Naive thymus-derived CD4-positive, alpha-beta T cell (primary cell): Measurements from ENCODE around the gene TRIO. TPM values are rescaled to one million over a fixed set of nuclear protein-coding genes. Genes with fewer than 3 reads are reported as not detected.

Experiments
- ATAC-seq: fragments of 150-1000 bp; cut with Tn5 transposase; 2 replicates; pipeline ENCODE4 v1.10.0; 2021; ENCODE audit warnings: mild to moderate bottlenecking, moderate library complexity
- CTCF ChIA-PET: fragments of 350-600 bp; sonication (Branson Sonifier 250); formaldehyde crosslinking; loops from one replicate; lab custom pipeline; 2021; ENCODE audit warnings: antibody characterized with exemption; lab: Charles Lee
- POLR2A ChIA-PET: fragments of 350-600 bp; sonication (Branson Sonifier 250); formaldehyde crosslinking; loops from one replicate; lab custom pipeline; 2021; ENCODE audit warnings: antibody characterized with exemption, inconsistent platforms; lab: Charles Lee
- DNase-seq, 9 donors: peaks; one replicate each; pipeline versions ENCODE4 v3.0.0 to v3.0.0-alpha.2; 2020 to 2022; ENCODE audit warnings: mixed read lengths in 1 of 9
- H3K27ac ChIP-seq: one replicate; pipeline ENCODE4 v1.7.0; 2013; ENCODE audit warnings: mild to moderate bottlenecking, low read depth, low read length, moderate library complexity
- H3K27me3 ChIP-seq, 2 donors: one replicate each; pipeline ENCODE4 v1.7.0; 2013; ENCODE audit warnings: low read length in 2 of 2, mild to moderate bottlenecking in 2 of 2, moderate library complexity in 2 of 2; ENCODE audit not compliant: control insufficient read depth in 2 of 2, insufficient read depth in 2 of 2
- H3K36me3 ChIP-seq, 3 experiments: 1 replicate in 2 of 3; 2 replicates in 1 of 3; pipeline ENCODE4 v1.7.0; 2013; ENCODE audit warnings: low read length in 3 of 3, mild to moderate bottlenecking in 3 of 3, moderate library complexity in 1 of 3; ENCODE audit not compliant: insufficient read depth in 3 of 3, control insufficient read depth in 2 of 3
- H3K4me1 ChIP-seq, 2 donors: one replicate each; pipeline ENCODE4 v1.7.0; 2013; ENCODE audit warnings: low read length in 2 of 2, mild to moderate bottlenecking in 2 of 2, moderate library complexity in 1 of 2; ENCODE audit not compliant: control insufficient read depth in 2 of 2, insufficient read depth in 2 of 2
- H3K4me3 ChIP-seq: 2 replicates; pipeline ENCODE4 v1.7.0; 2013; ENCODE audit warnings: mild to moderate bottlenecking, low read length
- H3K9me3 ChIP-seq, 3 experiments: 1 replicate in 2 of 3; 2 replicates in 1 of 3; pipeline ENCODE4 v1.7.0; 2013; ENCODE audit warnings: low read length in 3 of 3; ENCODE audit not compliant: control insufficient read depth in 2 of 3
- H3K27ac Mint-ChIP-seq, 9 donors: one replicate each; pipeline ENCODE4 v1.8.0; 2020 to 2022; ENCODE audit warnings: mixed read lengths in 9 of 9, mild to moderate bottlenecking in 8 of 9, moderate library complexity in 5 of 9, inconsistent platforms in 2 of 9
- H3K27me3 Mint-ChIP-seq, 5 donors: one replicate each; pipeline ENCODE4 v1.8.0; 2021 to 2022; ENCODE audit warnings: mixed read lengths in 5 of 5, mild to moderate bottlenecking in 1 of 5
- H3K36me3 Mint-ChIP-seq, 5 donors: one replicate each; pipeline ENCODE4 v1.8.0; 2020 to 2022; ENCODE audit warnings: mixed read lengths in 5 of 5, mild to moderate bottlenecking in 3 of 5, inconsistent platforms in 1 of 5
- H3K4me1 Mint-ChIP-seq, 7 donors: one replicate each; pipeline ENCODE4 v1.8.0; 2020 to 2022; ENCODE audit warnings: mixed read lengths in 7 of 7, mild to moderate bottlenecking in 3 of 7, inconsistent platforms in 1 of 7
- H3K4me3 Mint-ChIP-seq, 10 donors: one replicate each; pipeline ENCODE4 v1.8.0; 2020 to 2022; ENCODE audit warnings: mild to moderate bottlenecking in 10 of 10, mixed read lengths in 10 of 10, moderate library complexity in 6 of 10, inconsistent platforms in 2 of 10
- H3K9me3 Mint-ChIP-seq, 11 donors: one replicate each; pipeline ENCODE4 v1.8.0; 2020 to 2022; ENCODE audit warnings: mixed read lengths in 11 of 11, mild to moderate bottlenecking in 4 of 11, inconsistent platforms in 1 of 11, moderate library complexity in 1 of 11
- intact Hi-C, 2 donors: fragments of 100-400 bp; cut with micrococcal nuclease; formaldehyde crosslinking; loops; one replicate each; pipeline ENCODE4 v1.15.1; 2023
- polyA plus RNA-seq, 2 donors: library from polyadenylated mRNA; unstranded; fragments of 300-500 nt; fragmentation: Illumina TruSeq; gene quantifications; one replicate each; pipeline ENCODE4 v1.2.3, GENCODE V29; 2021
- total RNA-seq, 6 experiments: library from RNA in 5 of 6; stranded (reverse) in 5 of 6; gene quantifications; 1 replicate in 5 of 6; 2 replicates in 1 of 6; pipeline ENCODE4 v1.2.3 and lab custom pipeline; 2021 to 2026

TRIO gene
- total and polyA plus RNA-seq, 7 experiments from 2014 or later: 0.16 to 45.9 (median 5.7) TPM

DNA sequence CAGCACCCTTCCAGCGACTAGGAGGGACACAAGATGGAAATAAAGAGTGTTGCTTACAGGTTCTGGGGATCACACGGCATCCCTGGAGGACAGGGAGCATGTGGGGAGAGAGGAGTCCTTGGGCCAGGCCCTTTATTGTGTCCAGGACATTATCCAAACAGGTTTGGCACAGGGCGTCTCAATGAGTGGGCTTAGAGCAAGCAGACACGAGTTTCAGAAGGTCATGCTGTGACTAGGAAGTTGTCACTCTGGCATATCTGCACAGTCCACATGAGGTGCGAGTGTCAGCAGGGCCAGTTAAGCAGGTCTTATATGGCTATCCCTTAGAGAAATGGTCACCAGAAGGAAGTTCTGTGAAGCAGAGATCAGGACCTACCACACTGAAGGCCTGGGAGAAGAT, 263.9 kb downstream of the TRIO start:
- peaks cover 0 to 10% (median 0%) of the 10 kb centered on the region in 5 donors for H3K36me3 Mint-ChIP-seq
- CTCF ChIA-PET: no interaction called here

DNA sequence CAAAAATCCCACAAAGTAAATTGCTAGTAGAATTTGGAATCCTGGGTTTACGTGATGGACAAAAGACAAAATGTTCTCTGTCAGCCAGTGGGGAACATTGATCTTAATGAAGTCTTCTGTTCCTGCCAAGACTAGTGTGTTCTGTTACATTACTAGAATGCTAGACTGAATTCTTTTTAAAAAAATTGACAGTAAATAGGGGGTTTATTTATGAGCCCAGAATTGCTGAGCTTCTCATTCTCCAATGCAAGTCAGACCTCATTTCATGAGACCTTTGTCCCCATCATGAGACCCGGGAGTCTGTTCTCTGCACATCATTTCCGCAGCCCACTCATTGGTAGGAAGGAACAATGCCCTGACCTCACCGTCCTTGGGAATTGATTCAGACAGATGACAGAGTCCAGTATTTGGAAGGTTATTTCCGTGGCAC, 264.6 kb downstream of the TRIO start:
- no peak for DNase-seq
- no peaks in the 10 kb centered on the region for H3K36me3 ChIP-seq

More for the DNA sequence above, 263.9 kb downstream of the TRIO start:
- no peaks in the 10 kb centered on the region for H3K9me3 ChIP-seq
- ATAC-seq (no peak), DNase-seq (no peak)
- no peaks in the 10 kb centered on the region for H3K4me1 ChIP-seq
- H3K36me3 ChIP-seq: no peaks in the 10 kb centered on the region
- H3K4me3 ChIP-seq: no peak overlapping the region
- POLR2A ChIA-PET: interaction anchor here (1.6 kb wide), 1 partner anchor 31 kb away, joined by 3 read pairs; no protein-coding TSS in a partner anchor
- Mint-ChIP-seq H3K9me3 (peaks cover 0 to 15% (median 0%) of the 10 kb centered on the region in 11 donors), H3K27ac (peak overlapping the region in 1 of 9 donors; percentile 5), H3K27me3 (peaks cover 0 to 2% (median 0%) of the 10 kb centered on the region in 5 donors), H3K4me1 (peaks cover 0 to 26% (median 9%) of the 10 kb centered on the region in 7 donors), H3K4me3 (no peak overlapping the region)
- intact Hi-C loops: no loop called here
- no peak overlapping the region for H3K27ac ChIP-seq
- no peaks in the 10 kb centered on the region for H3K27me3 ChIP-seq

GRCh38 chr5:14408969-14409586, 265.9 kb downstream of the TRIO start:
- ChIA-PET CTCF (interaction anchor here (1.2 kb wide), 1 partner anchor 240 kb away, joined by 5 read pairs; no protein-coding TSS in a partner anchor), POLR2A (interaction anchor here (1.6 kb wide), 1 partner anchor 29 kb away, joined by 3 read pairs; no protein-coding TSS in a partner anchor)
- Histone ChIP-seq H3K36me3 (no peaks in the 10 kb centered on the region), H3K4me1 (peaks cover 12 to 19% of the 10 kb centered on the region in 2 donors), H3K9me3 (no peaks in the 10 kb centered on the region), H3K4me3 (no peak overlapping the region), H3K27me3 (no peaks in the 10 kb centered on the region), H3K27ac (no peak overlapping the region)
- Mint-ChIP-seq H3K4me1 (peaks cover 13 to 33% (median 21%) of the 10 kb centered on the region in 7 donors), H3K27ac (peak overlapping the region in 1 of 9 donors; percentile 27), H3K4me3 (no peak overlapping the region), H3K27me3 (no peaks in the 10 kb centered on the region), H3K9me3 (peaks cover 0 to 2% (median 0%) of the 10 kb centered on the region in 11 donors), H3K36me3 (no peaks in the 10 kb centered on the region)
- no peak for ATAC-seq
- no peak for DNase-seq
- intact Hi-C loops: no loop called here

More for the DNA sequence above, 264.6 kb downstream of the TRIO start:
- no peak overlapping the region for H3K27ac ChIP-seq
- Mint-ChIP-seq H3K27ac (peak overlapping the region in 1 of 9 donors; percentile 5), H3K27me3 (peaks cover 0 to 2% (median 0%) of the 10 kb centered on the region in 5 donors), H3K9me3 (peaks cover 0 to 9% (median 0%) of the 10 kb centered on the region in 11 donors), H3K4me3 (no peak overlapping the region), H3K4me1 (peaks cover 2 to 27% (median 10%) of the 10 kb centered on the region in 7 donors), H3K36me3 (peaks cover 0 to 4% (median 0%) of the 10 kb centered on the region in 5 donors)
- ChIA-PET CTCF (no interaction called here), POLR2A (interaction anchor here (1.6 kb wide), 1 partner anchor 30 kb away, joined by 3 read pairs; no protein-coding TSS in a partner anchor)
- no peak overlapping the region for H3K4me3 ChIP-seq
- H3K4me1 ChIP-seq: peaks cover 3 to 6% of the 10 kb centered on the region in 2 donors
- no peak for ATAC-seq
- intact Hi-C loops: no loop called here
- H3K9me3 ChIP-seq: no peaks in the 10 kb centered on the region
- H3K27me3 ChIP-seq: no peaks in the 10 kb centered on the region

DNA sequence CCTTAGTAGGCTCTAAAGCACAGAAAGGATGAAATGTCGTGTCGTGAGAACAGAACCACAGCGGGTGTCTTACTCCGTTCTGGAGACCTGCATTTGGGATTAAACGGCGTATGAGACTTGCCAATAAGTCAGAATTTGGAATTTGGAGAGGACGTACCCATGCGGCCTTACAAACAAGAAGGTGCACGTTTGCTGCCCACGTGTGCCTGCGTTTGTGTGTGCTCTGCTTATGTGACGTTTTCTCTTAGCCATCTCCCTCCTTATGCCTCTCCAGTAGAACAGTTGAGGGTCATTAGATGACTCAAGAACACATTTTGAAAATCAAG, 266.9 kb downstream of the TRIO start:
- peaks cover 22 to 35% (median 29%) of the 10 kb centered on the region in 7 donors for H3K4me1 Mint-ChIP-seq
- DNase-seq (no peak), ATAC-seq (no peak)
- H3K4me3 ChIP-seq: no peak overlapping the region
- H3K27me3 ChIP-seq: no peaks in the 10 kb centered on the region
- H3K27me3 Mint-ChIP-seq: no peaks in the 10 kb centered on the region
- H3K27ac ChIP-seq: no peak overlapping the region
- H3K4me1 ChIP-seq: peaks cover 22 to 29% of the 10 kb centered on the region in 2 donors
- peak overlapping the region in 3 of 9 donors; percentile 8 to 92 (median 20) for H3K27ac Mint-ChIP-seq
- no peaks in the 10 kb centered on the region for H3K36me3 ChIP-seq
- CTCF ChIA-PET: no interaction called here
- intact Hi-C loops: loop anchor here in 1 of 2 donors (5.0 to 10.0 kb wide), 4 partner anchors 187 to 462 kb away; partner anchors contain the start of genes ANKH, OTULIN and TRIO
- H3K4me3 Mint-ChIP-seq: no peak overlapping the region
- H3K36me3 Mint-ChIP-seq: no peaks in the 10 kb centered on the region
- POLR2A ChIA-PET: no interaction called here
- no peaks in the 10 kb centered on the region for H3K9me3 ChIP-seq
- H3K9me3 Mint-ChIP-seq: no peaks in the 10 kb centered on the region

- POLR2A ChIA-PET: no interaction called here
- Mint-ChIP-seq H3K27ac (peak overlapping the region in 8 of 9 donors; percentile 13 to 92 (median 58)), H3K4me3 (no peak overlapping the region), H3K9me3 (no peaks in the 10 kb centered on the region), H3K27me3 (no peaks in the 10 kb centered on the region), H3K4me1 (peaks cover 24 to 40% (median 34%) of the 10 kb centered on the region in 7 donors), H3K36me3 (no peaks in the 10 kb centered on the region)
- CTCF ChIA-PET: interaction anchor here (1.0 to 1.6 kb wide), 2 partner anchors 16 to 238 kb away, joined by 3 to 5 read pairs; no protein-coding TSS in a partner anchor
- Histone ChIP-seq H3K4me1 (peaks cover 28 to 32% of the 10 kb centered on the region in 2 donors), H3K27me3 (no peaks in the 10 kb centered on the region), H3K4me3 (no peak overlapping the region), H3K27ac (no peak overlapping the region), H3K9me3 (no peaks in the 10 kb centered on the region), H3K36me3 (no peaks in the 10 kb centered on the region)
- DNase-seq (no peak), ATAC-seq (no peak)
- intact Hi-C loops: loop anchor here in 1 of 2 donors (5.0 to 10.0 kb wide), 4 partner anchors 187 to 462 kb away; partner anchors contain the start of genes ANKH, OTULIN and TRIO
Measured at GRCh38 chr5:14410394-14411201, 267.5 kb downstream of the TRIO start.

DNA sequence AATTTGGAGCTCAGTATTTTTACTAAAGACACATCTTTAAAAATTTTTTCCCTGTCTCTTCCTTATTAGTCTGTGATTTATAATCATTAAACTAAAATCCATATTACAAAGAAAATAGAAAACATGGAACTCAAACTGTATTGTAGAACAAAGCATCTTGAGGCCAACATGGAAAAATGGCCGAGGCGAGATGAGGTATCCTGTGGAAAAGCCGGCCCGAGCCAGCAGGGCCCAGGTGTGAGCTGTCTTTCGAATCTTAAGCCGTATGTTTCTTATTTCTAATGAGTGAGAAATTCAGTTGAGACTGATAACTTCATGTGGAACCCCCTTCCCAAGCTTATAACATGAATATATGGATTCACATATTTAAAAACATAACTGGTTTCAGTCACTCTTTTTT, 268.1 kb downstream of the TRIO start:
- Mint-ChIP-seq H3K27ac (peak overlapping the region in 6 of 9 donors; percentile 13 to 97 (median 74)), H3K9me3 (no peaks in the 10 kb centered on the region), H3K27me3 (no peaks in the 10 kb centered on the region), H3K36me3 (no peaks in the 10 kb centered on the region), H3K4me1 (peaks cover 24 to 45% (median 38%) of the 10 kb centered on the region in 7 donors), H3K4me3 (no peak overlapping the region)
- no peak for ATAC-seq
- no peak overlapping the region for H3K4me3 ChIP-seq
- ChIA-PET CTCF (interaction anchor here (0.7 to 1.6 kb wide), 3 partner anchors 16 to 599 kb away, joined by 3 to 5 read pairs (median 3); no protein-coding TSS in a partner anchor), POLR2A (no interaction called here)
- peaks cover 31 to 32% of the 10 kb centered on the region in 2 donors for H3K4me1 ChIP-seq
- H3K36me3 ChIP-seq: no peaks in the 10 kb centered on the region
- H3K27ac ChIP-seq: no peak overlapping the region
- DNase-seq: no peak
- intact Hi-C loops: loop anchor here in 1 of 2 donors (5.0 to 10.0 kb wide), 4 partner anchors 186 to 461 kb away; partner anchors contain the start of genes ANKH, OTULIN and TRIO
- no peaks in the 10 kb centered on the region for H3K27me3 ChIP-seq
- H3K9me3 ChIP-seq: no peaks in the 10 kb centered on the region
